DMS 273 (cell line): ENCODE data around the gene LRFN2.

ENCODE experiments used
- DNase-seq: peaks from one replicate; lab custom pipeline; 2025; ENCODE audit not compliant: unreplicated experiment; lab: John Stamatoyannopoulos, UW

Gene LRFN2

GRCh38 chr6:40352006-40352405, 235.2 kb downstream of the LRFN2 start:
- no peak for DNase-seq

GRCh38 chr6:40350747-40351217, 236.4 kb downstream of the LRFN2 start:
- DNase-seq, result no peak

- DNase-seq, result peak; percentile 74
Observed at GRCh38 chr6:40349901-40350746, 237.0 kb downstream of the LRFN2 start.

GRCh38 chr6:40349123-40349900, 237.9 kb downstream of the LRFN2 start:
- peak; percentile 80 for DNase-seq

GRCh38 chr6:40348591-40348990, 238.6 kb downstream of the LRFN2 start:
- peak; percentile 32 for DNase-seq

- DNase-seq, result no peak
Observed at GRCh38 chr6:40347571-40348011, 239.6 kb downstream of the LRFN2 start.

- DNase-seq, result no peak
Observed at GRCh38 chr6:40346246-40346645, 240.9 kb downstream of the LRFN2 start.

GRCh38 chr6:40344566-40345167, 242.5 kb downstream of the LRFN2 start:
- DNase-seq, result no peak

GRCh38 chr6:40343877-40344565, 243.1 kb downstream of the LRFN2 start:
- DNase-seq, result no peak

- DNase-seq, result no peak
Observed at GRCh38 chr6:40343318-40343876, 243.8 kb downstream of the LRFN2 start.

GRCh38 chr6:40342723-40343122, 244.4 kb downstream of the LRFN2 start:
- no peak for DNase-seq

- DNase-seq, result peak; percentile 19
Observed at GRCh38 chr6:40341726-40342125, 245.4 kb downstream of the LRFN2 start.
